Kidney epithelial cell (primary cell): ENCODE measurements around the gene CCR6. TPM values are rescaled to one million over a fixed set of nuclear protein-coding genes. Genes with fewer than 3 reads are reported as not detected.
"Not testable (repeated sequence)": the region's sequence is repeated elsewhere in the genome, so short reads cannot be mapped to it uniquely, and the experiment has no call there.

Experiments
- DNase-seq: peaks from one replicate; pipeline ENCODE4 v3.0.0-alpha.2; 2010; ENCODE audit warnings: low read depth
- H3K27me3 ChIP-seq: 2 replicates; pipeline ENCODE4 v1.6.0; 2011; ENCODE audit warnings: low read length; ENCODE audit not compliant: control insufficient read depth, insufficient read depth
- H3K36me3 ChIP-seq: 2 replicates; pipeline ENCODE4 v1.5.1; 2011; ENCODE audit warnings: low read length; ENCODE audit not compliant: control insufficient read depth, insufficient read depth
- H3K4me3 ChIP-seq: 2 replicates; pipeline ENCODE4 v1.5.1; 2011; ENCODE audit warnings: low read depth, mild to moderate bottlenecking, control low read depth, low read length
- total RNA-seq: library from RNA; depleted of rRNA; stranded (reverse); fragments of >200 nt; gene quantifications from 2 replicates; pipeline ENCODE4 v1.2.3, GENCODE V29; 2015
- TF ChIP-seq, protein P1 (sequence below): IDR thresholded peaks from 2 replicates; pipeline ENCODE4 v1.5.1; 2011; ENCODE audit warnings: mild to moderate bottlenecking, moderate library complexity, low read length, control low read depth, inconsistent platforms; ENCODE audit not compliant: insufficient read depth, poor library complexity, severe bottlenecking

The CCR6 gene
- total RNA-seq, 1 donor from 2014 or later = not detected

DNA sequence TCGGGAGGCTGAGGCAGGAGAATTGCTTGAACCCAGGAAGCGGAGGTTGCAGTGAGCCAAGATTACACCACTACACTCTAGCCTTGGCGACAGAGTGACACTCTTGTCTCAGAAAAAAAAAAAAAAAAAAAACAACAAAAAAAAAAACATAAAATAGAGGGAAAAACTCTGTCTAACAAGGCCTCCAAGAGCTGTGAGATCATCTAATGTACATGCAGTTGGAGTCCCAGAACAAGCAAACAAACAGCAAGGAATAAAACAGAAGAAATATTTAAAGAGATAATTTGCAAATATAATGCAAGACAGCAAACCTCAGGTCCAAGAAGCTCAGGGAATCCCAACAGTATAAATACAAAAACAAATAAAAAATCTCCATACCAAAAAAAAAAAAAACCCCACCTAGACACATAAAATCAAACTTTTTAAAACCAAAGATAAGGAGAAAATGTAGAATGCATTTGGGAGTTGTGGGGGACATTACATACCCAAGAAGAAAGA is 35.0 kb upstream of the CCR6 start:
- Histone ChIP-seq H3K27me3 (no peaks in the 10 kb centered on the region), H3K4me3 (no peak overlapping the region), H3K36me3 (no peaks in the 10 kb centered on the region)
- no peak for DNase-seq
- TF ChIP-seq, protein P1, sequence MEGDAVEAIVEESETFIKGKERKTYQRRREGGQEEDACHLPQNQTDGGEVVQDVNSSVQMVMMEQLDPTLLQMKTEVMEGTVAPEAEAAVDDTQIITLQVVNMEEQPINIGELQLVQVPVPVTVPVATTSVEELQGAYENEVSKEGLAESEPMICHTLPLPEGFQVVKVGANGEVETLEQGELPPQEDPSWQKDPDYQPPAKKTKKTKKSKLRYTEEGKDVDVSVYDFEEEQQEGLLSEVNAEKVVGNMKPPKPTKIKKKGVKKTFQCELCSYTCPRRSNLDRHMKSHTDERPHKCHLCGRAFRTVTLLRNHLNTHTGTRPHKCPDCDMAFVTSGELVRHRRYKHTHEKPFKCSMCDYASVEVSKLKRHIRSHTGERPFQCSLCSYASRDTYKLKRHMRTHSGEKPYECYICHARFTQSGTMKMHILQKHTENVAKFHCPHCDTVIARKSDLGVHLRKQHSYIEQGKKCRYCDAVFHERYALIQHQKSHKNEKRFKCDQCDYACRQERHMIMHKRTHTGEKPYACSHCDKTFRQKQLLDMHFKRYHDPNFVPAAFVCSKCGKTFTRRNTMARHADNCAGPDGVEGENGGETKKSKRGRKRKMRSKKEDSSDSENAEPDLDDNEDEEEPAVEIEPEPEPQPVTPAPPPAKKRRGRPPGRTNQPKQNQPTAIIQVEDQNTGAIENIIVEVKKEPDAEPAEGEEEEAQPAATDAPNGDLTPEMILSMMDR = no peak

DNA sequence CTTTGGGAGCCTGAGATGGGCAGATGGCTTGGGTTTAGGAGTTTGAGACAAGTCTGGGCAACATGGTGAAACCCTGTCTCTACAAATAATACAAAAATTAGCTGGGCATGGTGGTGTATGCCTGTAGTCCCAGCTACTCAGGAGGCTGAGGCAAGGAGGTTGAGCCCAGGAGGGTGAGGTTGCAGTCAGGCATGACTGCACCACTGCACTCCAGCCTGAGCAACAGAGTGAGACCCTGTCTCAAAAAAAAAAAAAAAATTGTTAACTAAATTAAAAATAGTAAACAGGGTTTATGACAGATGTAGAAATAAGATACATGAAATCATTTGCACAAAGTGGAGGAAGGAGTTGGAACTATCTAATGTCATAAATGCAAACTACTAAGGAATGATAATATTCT is 34.2 kb upstream of the CCR6 start:
- H3K36me3 ChIP-seq, H3K27me3 ChIP-seq, DNase-seq: not testable (repeated sequence)

DNA sequence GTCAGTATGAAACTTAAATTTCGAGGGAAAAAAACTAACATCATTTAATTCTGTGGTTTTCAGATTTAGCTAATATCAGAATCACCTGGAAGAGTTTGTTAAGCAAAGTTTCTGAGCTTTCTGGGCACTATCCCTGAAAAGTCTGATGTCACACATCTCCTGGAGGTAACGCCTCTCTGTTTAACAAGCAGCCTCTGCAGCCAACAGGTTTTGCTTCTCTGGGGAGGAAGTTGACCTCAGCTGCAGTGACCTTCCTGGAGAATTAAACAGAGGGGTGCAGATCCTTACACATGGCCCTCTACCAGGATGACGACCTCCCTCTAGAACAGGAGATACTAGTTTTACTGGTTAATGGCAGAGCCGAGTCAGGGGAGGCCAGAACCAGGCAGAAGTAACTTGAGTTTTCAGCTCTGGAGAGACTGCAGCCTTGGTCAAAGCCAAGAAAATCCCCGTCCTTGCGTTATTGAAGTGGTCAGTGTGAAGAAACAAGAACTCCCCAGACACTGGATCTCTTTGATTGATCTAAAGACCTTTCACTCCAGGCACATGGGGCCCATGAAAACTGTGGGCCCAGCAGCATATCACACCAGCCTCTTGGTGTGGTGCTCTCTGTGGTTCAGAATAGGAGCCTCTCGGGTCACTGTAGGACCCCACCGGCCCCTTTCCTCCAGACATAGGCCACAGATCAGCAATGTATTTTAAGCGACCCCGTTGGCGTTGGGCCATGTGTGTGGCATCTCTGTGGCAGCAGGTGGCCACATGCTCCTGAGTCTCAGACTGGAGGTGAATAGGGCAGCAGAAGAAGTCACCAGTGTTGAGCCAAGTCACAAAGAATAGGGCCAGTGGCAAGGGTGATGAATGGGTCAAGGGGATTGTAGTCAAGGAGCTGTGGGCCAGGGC is 33.4 kb upstream of the CCR6 start:
- TF ChIP-seq, protein P1 = no peak
- Histone ChIP-seq H3K36me3 (no peaks in the 10 kb centered on the region), H3K4me3 (no peak overlapping the region), H3K27me3 (no peaks in the 10 kb centered on the region)
- no peak for DNase-seq

More for the DNA sequence above, 34.2 kb upstream of the CCR6 start:
- not testable (repeated sequence) for H3K4me3 ChIP-seq

DNA sequence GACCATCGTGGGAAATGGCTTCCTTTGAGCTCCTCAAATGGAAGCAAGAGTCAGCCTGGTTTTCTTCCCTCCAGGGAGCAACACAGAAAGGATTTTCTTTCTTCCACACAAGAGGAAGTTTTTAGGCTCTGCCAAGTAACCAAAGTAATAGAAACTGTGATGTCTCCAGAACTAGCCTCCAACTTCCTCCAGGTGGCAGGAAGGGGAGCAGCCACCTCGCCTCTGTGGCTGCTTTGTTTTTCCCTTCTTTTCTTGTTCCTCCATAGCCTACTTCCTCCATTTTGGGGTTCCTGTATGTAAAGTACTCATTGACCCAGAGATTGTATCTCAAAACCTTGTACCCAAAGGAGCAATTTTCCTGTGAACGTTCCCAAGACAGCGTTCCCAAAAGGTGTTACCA is 32.7 kb upstream of the CCR6 start:
- H3K36me3 ChIP-seq = no peaks in the 10 kb centered on the region
- H3K27me3 ChIP-seq = no peaks in the 10 kb centered on the region
- TF ChIP-seq, protein P1 = no peak
- H3K4me3 ChIP-seq = no peak overlapping the region
- no peak for DNase-seq

DNA sequence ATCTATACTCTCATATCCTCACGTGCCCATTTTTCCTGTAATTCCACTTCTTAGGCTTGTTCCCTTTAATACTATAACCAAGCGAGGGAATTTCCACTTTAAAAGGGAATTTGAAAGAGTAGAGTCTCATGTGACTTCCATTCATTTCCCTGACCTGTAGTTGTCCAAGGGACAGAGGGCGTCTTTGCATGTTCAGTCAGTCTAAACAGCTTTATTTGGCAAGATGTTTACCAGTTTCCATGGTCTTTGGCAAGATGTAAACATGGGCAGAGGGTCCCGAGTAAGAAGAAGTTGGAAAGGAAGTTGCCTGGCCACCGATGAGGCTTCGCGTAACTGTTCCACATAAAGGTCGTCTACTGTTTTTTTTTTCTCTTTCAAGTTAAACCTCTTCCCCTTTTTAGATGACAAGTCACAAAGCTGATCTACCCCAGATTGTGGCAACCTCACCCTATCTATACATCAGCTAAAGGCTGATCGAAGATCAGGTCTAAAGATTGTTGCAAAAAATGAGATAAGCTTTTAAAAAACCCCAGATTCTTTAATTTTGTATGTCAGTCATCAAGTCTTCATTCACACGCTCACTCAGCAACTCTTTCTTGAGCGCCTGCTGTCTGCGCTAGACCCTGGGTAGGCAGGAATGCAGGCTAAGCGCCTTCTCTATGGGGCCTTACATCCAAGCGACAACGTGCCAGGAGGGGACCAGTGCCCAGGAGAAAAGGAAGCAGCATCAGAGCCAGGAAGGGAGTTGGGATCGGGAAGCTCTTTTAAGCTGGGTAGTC is 31.7 kb upstream of the CCR6 start:
- no peaks in the 10 kb centered on the region for H3K36me3 ChIP-seq
- no peak overlapping the region for H3K4me3 ChIP-seq
- DNase-seq = no peak
- TF ChIP-seq, protein P1 = no peak
- H3K27me3 ChIP-seq = no peaks in the 10 kb centered on the region

DNA sequence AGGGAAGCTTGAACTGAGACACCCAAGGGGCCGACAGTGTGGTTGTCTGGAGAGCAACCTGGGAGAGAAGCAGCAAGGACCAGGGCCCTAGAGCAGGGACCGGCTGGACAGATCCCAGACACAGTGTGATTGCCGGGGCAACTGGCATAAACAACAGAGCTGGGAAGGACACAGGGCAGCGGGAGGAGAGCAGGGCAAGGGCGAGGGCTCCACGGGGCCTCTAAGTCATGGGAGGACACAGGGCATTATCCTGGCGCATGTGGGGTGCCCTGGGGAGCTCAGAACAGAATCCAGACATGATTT is 31.1 kb upstream of the CCR6 start:
- TF ChIP-seq, protein P1 = no peak
- no peaks in the 10 kb centered on the region for H3K27me3 ChIP-seq
- no peak overlapping the region for H3K4me3 ChIP-seq
- no peaks in the 10 kb centered on the region for H3K36me3 ChIP-seq
- DNase-seq = no peak
